Osteoblast (primary cell): ENCODE measurements around the gene ATXN7L3. TPM values are rescaled to one million over a fixed set of nuclear protein-coding genes. Genes with fewer than 3 reads are reported as not detected.
A peak's percentile ranks its signal among the peaks of the same experiment; 100 is the strongest.

Experiments
- DNase-seq: peaks from one replicate; pipeline ENCODE4 v3.0.0; 2011; ENCODE audit warnings: low spot score, mixed read lengths; ENCODE audit not compliant: insufficient read length; ENCODE audit errors: missing footprints
- H2AFZ ChIP-seq: 2 replicates; pipeline ENCODE4 v1.6.0; 2011; ENCODE audit warnings: mild to moderate bottlenecking, low read length
- H3K27ac ChIP-seq: 2 replicates; pipeline ENCODE4 v1.5.1; 2011; ENCODE audit warnings: mild to moderate bottlenecking, low read depth, low read length, moderate library complexity
- H3K27me3 ChIP-seq: 2 replicates; pipeline ENCODE4 v1.6.0; 2012; ENCODE audit warnings: mild to moderate bottlenecking, control low read depth, inconsistent platforms, low read length, moderate library complexity; ENCODE audit not compliant: insufficient read depth
- H3K36me3 ChIP-seq: 2 replicates; pipeline ENCODE4 v1.5.1; 2011; ENCODE audit warnings: mild to moderate bottlenecking, low read length, control low read depth, moderate library complexity; ENCODE audit not compliant: insufficient read depth
- H3K4me1 ChIP-seq: 2 replicates; pipeline ENCODE4 v1.5.1; 2011; ENCODE audit warnings: mild to moderate bottlenecking, low read length, control low read depth, moderate library complexity; ENCODE audit not compliant: insufficient read depth
- H3K4me2 ChIP-seq: 2 replicates; pipeline ENCODE4 v1.6.0; 2011; ENCODE audit warnings: mild to moderate bottlenecking, low read length; ENCODE audit not compliant: insufficient read depth
- H3K4me3 ChIP-seq: fragments of 200-600 bp; sonication (generic); 3 replicates; pipeline ENCODE4 v1.5.1; 2012; ENCODE audit warnings: mild to moderate bottlenecking, low read length, inconsistent platforms; ENCODE audit not compliant: insufficient read depth
- H3K79me2 ChIP-seq: 2 replicates; pipeline ENCODE4 v1.6.0; 2012; ENCODE audit warnings: mild to moderate bottlenecking, low read length, control low read depth, inconsistent platforms; ENCODE audit not compliant: insufficient read depth
- H3K9me3 ChIP-seq: 2 replicates; pipeline ENCODE4 v1.5.1; 2011; ENCODE audit warnings: low read depth, low read length, control low read depth
- H4K20me1 ChIP-seq: 2 replicates; pipeline ENCODE4 v1.6.0; 2012; ENCODE audit warnings: mild to moderate bottlenecking, low read length, control low read depth; ENCODE audit not compliant: insufficient read depth
- total RNA-seq: library from RNA; depleted of rRNA; stranded (reverse); fragments of >200 nt; gene quantifications from 2 replicates; pipeline ENCODE4 v1.2.3, GENCODE V29; 2012
- TF ChIP-seq, protein P1 (sequence below): IDR thresholded peaks from 2 replicates; pipeline ENCODE4 v1.5.1; 2011; ENCODE audit warnings: mild to moderate bottlenecking, low read depth, low read length, moderate library complexity; ENCODE audit errors: extremely low read depth

Gene ATXN7L3
- total RNA-seq, 1 donor: 38.4 TPM

DNA sequence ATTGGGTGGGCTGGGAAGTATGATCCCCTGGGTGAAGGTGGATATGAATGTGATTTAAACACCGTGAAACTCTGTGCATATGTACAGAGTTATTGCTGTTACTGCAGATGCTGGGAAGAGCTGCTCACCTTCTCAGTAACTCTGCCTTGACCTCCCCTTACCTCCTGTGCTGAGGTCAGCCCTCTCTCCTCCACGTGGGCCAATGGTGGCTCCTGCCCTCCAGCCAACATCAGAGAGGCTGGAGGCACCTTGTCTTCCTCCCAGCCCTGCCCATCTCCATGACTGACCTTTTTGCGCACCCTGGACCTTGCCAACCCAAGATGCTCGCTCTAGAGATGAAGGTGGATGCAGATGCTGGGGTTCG lies 29.6 kb downstream of the ATXN7L3 start:
- peak overlapping the region; percentile 54 for H3K4me3 ChIP-seq
- H4K20me1 ChIP-seq: no peaks in the 10 kb centered on the region
- no peaks in the 10 kb centered on the region for H3K27me3 ChIP-seq
- H3K79me2 ChIP-seq: no peaks in the 10 kb centered on the region
- DNase-seq: no peak
- H3K27ac ChIP-seq: no peak overlapping the region
- H3K36me3 ChIP-seq: no peaks in the 10 kb centered on the region
- H3K4me2 ChIP-seq: peak overlapping the region; percentile 70
- no peak overlapping the region for H2AFZ ChIP-seq
- no peaks in the 10 kb centered on the region for H3K9me3 ChIP-seq
- peaks cover 13% of the 10 kb centered on the region for H3K4me1 ChIP-seq
- TF ChIP-seq, protein P1, sequence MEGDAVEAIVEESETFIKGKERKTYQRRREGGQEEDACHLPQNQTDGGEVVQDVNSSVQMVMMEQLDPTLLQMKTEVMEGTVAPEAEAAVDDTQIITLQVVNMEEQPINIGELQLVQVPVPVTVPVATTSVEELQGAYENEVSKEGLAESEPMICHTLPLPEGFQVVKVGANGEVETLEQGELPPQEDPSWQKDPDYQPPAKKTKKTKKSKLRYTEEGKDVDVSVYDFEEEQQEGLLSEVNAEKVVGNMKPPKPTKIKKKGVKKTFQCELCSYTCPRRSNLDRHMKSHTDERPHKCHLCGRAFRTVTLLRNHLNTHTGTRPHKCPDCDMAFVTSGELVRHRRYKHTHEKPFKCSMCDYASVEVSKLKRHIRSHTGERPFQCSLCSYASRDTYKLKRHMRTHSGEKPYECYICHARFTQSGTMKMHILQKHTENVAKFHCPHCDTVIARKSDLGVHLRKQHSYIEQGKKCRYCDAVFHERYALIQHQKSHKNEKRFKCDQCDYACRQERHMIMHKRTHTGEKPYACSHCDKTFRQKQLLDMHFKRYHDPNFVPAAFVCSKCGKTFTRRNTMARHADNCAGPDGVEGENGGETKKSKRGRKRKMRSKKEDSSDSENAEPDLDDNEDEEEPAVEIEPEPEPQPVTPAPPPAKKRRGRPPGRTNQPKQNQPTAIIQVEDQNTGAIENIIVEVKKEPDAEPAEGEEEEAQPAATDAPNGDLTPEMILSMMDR: no peak

DNA sequence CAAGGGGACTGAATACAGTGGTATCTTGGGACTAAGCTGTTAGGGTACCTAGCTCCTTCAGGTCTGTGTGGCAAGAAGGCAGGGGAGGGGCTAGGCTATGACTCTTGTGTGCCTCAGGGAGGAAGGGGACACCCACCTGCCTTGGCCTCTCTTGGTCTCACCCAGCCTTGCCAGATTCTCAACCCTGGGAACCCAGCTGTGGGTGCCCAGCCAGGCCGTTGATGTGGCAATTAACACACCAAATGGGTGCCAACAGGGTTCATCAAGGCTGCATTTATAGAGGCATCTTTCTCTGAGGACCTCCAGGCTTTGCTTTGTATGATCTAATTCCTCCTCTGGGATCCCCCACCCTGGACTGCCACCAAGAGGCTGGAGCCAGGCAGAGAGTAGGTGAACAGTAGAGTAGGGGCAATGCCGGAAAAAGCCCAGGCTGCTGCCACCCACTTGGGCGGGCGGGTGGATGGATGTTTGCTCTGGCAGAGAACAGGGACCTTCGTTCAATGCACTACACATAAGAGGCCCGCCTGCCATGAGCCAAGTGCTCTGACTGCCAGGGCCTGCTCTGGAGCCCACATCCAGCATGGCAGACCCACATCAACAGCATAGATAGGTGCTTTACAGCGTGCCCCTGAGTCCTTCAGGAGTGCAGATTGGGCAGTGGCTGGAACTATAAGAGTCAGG lies 32.4 kb downstream of the ATXN7L3 start:
- H2AFZ ChIP-seq: no peak overlapping the region
- no peaks in the 10 kb centered on the region for H3K79me2 ChIP-seq
- TF ChIP-seq, protein P1: no peak
- peaks cover 13% of the 10 kb centered on the region for H3K4me1 ChIP-seq
- H3K27ac ChIP-seq: no peak overlapping the region
- no peaks in the 10 kb centered on the region for H3K9me3 ChIP-seq
- H4K20me1 ChIP-seq: no peaks in the 10 kb centered on the region
- DNase-seq: no peak
- H3K27me3 ChIP-seq: no peaks in the 10 kb centered on the region
- no peak overlapping the region for H3K4me2 ChIP-seq
- H3K36me3 ChIP-seq: no peaks in the 10 kb centered on the region
- H3K4me3 ChIP-seq: no peak overlapping the region

DNA sequence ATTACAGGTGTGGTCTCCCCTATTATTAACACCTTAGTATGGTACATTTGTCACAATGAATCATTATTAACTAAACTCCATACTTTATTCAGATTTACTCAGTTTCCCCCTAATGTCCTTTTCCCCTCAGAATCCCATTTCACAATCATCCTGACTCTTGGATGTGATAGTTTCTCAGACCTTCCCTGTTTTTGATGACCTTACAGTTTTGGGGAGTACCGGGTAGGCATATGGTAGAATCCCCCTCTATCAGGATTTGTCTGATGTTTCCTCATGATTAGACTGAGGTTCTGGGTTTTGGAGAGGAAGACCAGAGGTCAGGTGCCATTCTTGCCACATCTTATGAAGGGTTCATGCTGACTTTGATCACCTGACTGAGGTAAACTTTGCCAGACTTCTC lies 35.2 kb downstream of the ATXN7L3 start:
- TF ChIP-seq, protein P1: no peak
- no peak overlapping the region for H3K27ac ChIP-seq
- DNase-seq: no peak
- H3K27me3 ChIP-seq: no peaks in the 10 kb centered on the region
- H3K36me3 ChIP-seq: no peaks in the 10 kb centered on the region
- no peaks in the 10 kb centered on the region for H4K20me1 ChIP-seq
- peaks cover 4% of the 10 kb centered on the region for H3K4me1 ChIP-seq
- H3K4me3 ChIP-seq: no peak overlapping the region
- no peaks in the 10 kb centered on the region for H3K9me3 ChIP-seq
- H3K4me2 ChIP-seq: no peak overlapping the region
- no peaks in the 10 kb centered on the region for H3K79me2 ChIP-seq
- H2AFZ ChIP-seq: no peak overlapping the region

DNA sequence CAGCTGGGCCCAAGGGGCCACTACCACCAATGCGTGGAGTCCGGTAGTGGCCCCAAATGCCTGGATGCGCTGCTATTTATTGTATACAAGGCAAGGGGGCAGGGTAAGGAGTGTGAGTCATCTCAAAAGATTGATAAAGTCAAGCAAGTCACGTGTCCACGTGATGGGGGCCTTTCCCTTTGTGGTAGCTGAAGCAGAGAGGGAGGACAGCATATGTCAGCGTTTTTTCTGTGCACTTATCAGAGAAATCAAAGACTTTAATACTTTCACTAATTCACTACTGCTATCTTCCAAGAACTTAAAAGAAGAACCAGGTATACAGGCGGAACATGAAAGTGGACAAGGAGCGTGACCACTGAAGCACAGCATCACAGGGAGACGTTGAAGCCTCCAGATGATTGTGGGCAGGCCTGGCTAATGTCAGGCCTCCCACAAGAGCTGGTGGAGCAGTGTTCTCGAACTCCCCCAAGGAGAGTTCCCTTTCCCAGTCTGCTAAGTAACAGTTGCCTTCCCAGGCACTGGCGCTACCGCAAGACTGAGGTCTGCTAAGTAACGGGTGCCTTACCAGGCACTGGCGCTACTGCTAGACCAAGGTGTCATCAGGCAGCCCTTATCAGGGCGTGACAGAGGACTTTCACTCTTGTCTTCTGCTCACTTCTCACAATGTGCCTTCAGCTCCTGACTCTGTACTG lies 40.0 kb downstream of the ATXN7L3 start:
- H3K27me3 ChIP-seq: no peaks in the 10 kb centered on the region
- no peaks in the 10 kb centered on the region for H4K20me1 ChIP-seq
- TF ChIP-seq, protein P1: no peak
- no peak overlapping the region for H2AFZ ChIP-seq
- DNase-seq: no peak
- no peak overlapping the region for H3K4me3 ChIP-seq
- no peaks in the 10 kb centered on the region for H3K4me1 ChIP-seq
- no peaks in the 10 kb centered on the region for H3K9me3 ChIP-seq
- H3K36me3 ChIP-seq: peaks cover 8% of the 10 kb centered on the region
- no peak overlapping the region for H3K4me2 ChIP-seq
- no peaks in the 10 kb centered on the region for H3K79me2 ChIP-seq
- H3K27ac ChIP-seq: no peak overlapping the region
